Ovary (tissue), 9 donors: ENCODE data around the gene AUTS2. TPM values are rescaled to one million over a fixed set of nuclear protein-coding genes. Genes with fewer than 3 reads are reported as not detected.

Experiments used
- DNase-seq, 5 donors: peaks; one replicate each; pipeline ENCODE4 v3.0.0-alpha.2; 2019 to 2020
- H3K27ac ChIP-seq, 2 donors: fragments of 200-600 bp; one replicate each; pipeline versions ENCODE4 v1.5.1 to v1.8.0; 2019 to 2022
- H3K27me3 ChIP-seq: fragments of 200-600 bp; one replicate; pipeline ENCODE4 v1.8.0; 2022
- H3K36me3 ChIP-seq: fragments of 200-600 bp; sonication (generic); one replicate; pipeline ENCODE4 v1.5.1; 2019
- H3K4me1 ChIP-seq: one replicate; pipeline ENCODE4 v1.8.1; 2013; ENCODE audit warnings: mild to moderate bottlenecking, moderate library complexity; ENCODE audit not compliant: insufficient read depth
- H3K4me3 ChIP-seq: fragments of 200-600 bp; sonication (generic); one replicate; pipeline ENCODE4 v1.5.1; 2017
- H3K9me3 ChIP-seq, 2 donors: fragments of 200-600 bp in 1 of 2; sonication (generic) in 1 of 2; one replicate each; pipeline versions ENCODE4 v1.5.1 to v1.8.1; 2013 to 2019; ENCODE audit warnings: mild to moderate bottlenecking in 1 of 2, moderate library complexity in 1 of 2
- CTCF ChIP-seq, 3 donors: fragments of 450-650 bp in 2 of 3; fragments of 200-600 bp in 1 of 3; IDR thresholded peaks; one replicate each; pipeline versions ENCODE4 v1.5.1 to v1.8.0; 2016 to 2022; ENCODE audit warnings: antibody characterized with exemption in 3 of 3, mild to moderate bottlenecking in 1 of 3
- EP300 ChIP-seq: sonication (generic); formaldehyde crosslinking; IDR thresholded peaks from one replicate; pipeline ENCODE4 v1.6.1; 2017; ENCODE audit warnings: antibody characterized with exemption
- POLR2A ChIP-seq: fragments of 450-650 bp; IDR thresholded peaks from one replicate; pipeline ENCODE4 v1.6.1; 2017; ENCODE audit warnings: antibody characterized with exemption, mild to moderate bottlenecking, moderate library complexity
- WGBS, 3 donors: extraction: QIAGEN DNeasy Blood & Tissue Kit in 1 of 3; methylation state at CpG; one replicate each; pipeline versions ENCODE4 v1.1.5 to v1.1.7; 2013 to 2017; 5-methylcytosine and 5-hydroxymethylcytosine counted together
- intact Hi-C, 4 donors: fragments of 100-400 bp; cut with DNase I; formaldehyde crosslinking; loops; one replicate each; pipeline versions ENCODE4 v1.11.0 to v1.15.1; 2022 to 2023
- polyA plus RNA-seq, 2 donors: library from polyadenylated mRNA; stranded (reverse); fragments of 200-250 nt in 1 of 2; fragments of 350-450 nt in 1 of 2; fragmentation: Illumina TruSeq in 1 of 2; extraction: RNeasy Lipid Tissue Mini Kit (QIAGEN cat#74804) in 1 of 2; gene quantifications; one replicate each; pipeline ENCODE4 v1.2.3, GENCODE V29; 2013 to 2014
- total RNA-seq, 7 donors: library from RNA; depleted of rRNA in 2 of 7; stranded (reverse); fragments of >200 nt in 2 of 7; fragmentation: NEBNext Ultra II Directional in 3 of 7; extraction: Animal tissue kit (Norgen Biotek cat#: 25700) in 3 of 7; gene quantifications; one replicate each; pipeline versions ENCODE4 v1.1.0 to v1.2.4, GENCODE V29; 2016 to 2023
- donor health status: DM: no; HTN: no; CAD: no; lungs with moderate emphysema.
- donor health status: DM: no; HTN: no; CAD: no.
- donor health status: Bipolar disorder and iron deficiency.
- donor health status: DM: yes; HTN: yes; CAD: no.
- donor health status: DM: no; HTN: no; CAD: no.
- donor health status: DM: yes; HTN: yes; CAD: no.

The AUTS2 gene
- total and polyA plus RNA-seq, 9 donors: 18.3 to 60.9 (median 44.9) TPM

- 37 to 50% (median 45%) methylated on average over 1 of the region's 1 CpG for WGBS, 3 donors
Observed at GRCh38 chr7:70752794-70753241, 1154.5 kb downstream of the AUTS2 start.

DNA sequence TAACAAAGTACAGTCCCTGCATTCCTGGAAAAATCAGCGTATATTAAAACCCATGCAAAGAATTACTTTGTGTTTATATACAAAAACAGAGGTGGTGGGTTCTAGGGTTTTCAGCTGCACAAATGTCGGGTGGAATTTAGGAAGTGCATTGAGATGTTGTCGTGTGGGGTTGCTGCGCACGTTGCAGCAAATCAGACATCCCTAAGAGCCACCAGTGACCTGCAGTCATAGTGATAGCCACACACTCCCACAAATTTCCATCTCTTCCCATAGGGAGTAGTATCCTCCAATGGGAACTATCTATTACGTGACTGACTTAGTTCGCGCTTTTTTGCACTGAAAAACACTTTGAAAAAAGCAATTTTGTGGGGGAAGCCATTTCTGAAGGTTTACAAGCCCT is 1158.5 kb downstream of the AUTS2 start:
- intact Hi-C loops: no loop called here

More at GRCh38 chr7:70752794-70753241, 1154.5 kb downstream of the AUTS2 start:
- H3K4me1 ChIP-seq: no peaks in the 10 kb centered on the region
- no peak for TF ChIP-seq EP300
- TF ChIP-seq CTCF (IDR thresholded peaks at IDR 0.05): no peak
- TF ChIP-seq POLR2A: no peak
- no peak overlapping the region for H3K4me3 ChIP-seq
- no peaks in the 10 kb centered on the region for H3K9me3 ChIP-seq
- H3K36me3 ChIP-seq: no peaks in the 10 kb centered on the region
- no peak for DNase-seq
- H3K27me3 ChIP-seq: no peaks in the 10 kb centered on the region
- H3K27ac ChIP-seq: no peak overlapping the region
- intact Hi-C loops: no loop called here

DNA sequence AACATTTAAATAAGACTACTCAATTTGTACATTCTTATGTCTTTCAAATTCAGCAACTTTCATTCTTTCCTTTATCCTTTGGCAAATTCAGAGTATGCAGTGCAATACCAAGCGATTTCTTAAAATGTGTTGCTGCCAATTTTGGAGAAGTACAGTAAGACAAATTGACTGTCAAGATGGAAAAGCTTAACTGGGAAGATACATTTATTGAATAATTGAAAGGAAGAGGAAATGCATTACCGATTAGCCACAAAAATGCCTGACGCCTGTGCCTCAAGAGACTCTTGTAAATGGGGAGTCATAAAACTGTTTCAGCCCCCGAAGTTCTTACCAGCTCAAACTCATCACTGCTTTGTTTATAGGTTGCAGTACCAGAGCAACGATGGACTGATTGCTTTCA is 1160.4 kb downstream of the AUTS2 start:
- intact Hi-C loops: no loop called here

More for the DNA sequence above, 1158.5 kb downstream of the AUTS2 start:
- no peaks in the 10 kb centered on the region for H3K36me3 ChIP-seq
- no peak overlapping the region for H3K27ac ChIP-seq
- no peak for DNase-seq
- no peak overlapping the region for H3K4me3 ChIP-seq
- H3K9me3 ChIP-seq: no peaks in the 10 kb centered on the region
- 94 to 96% (median 96%) methylated on average over 8 of the region's 8 CpGs for WGBS, 3 donors
- TF ChIP-seq POLR2A (no peak), CTCF (IDR thresholded peaks at IDR 0.05) (no peak), EP300 (no peak)
- H3K27me3 ChIP-seq: no peaks in the 10 kb centered on the region
- H3K4me1 ChIP-seq: peaks cover 7% of the 10 kb centered on the region

GRCh38 chr7:70759674-70760073 is 1161.4 kb downstream of the AUTS2 start:
- peaks cover 10% of the 10 kb centered on the region for H3K4me1 ChIP-seq
- H3K36me3 ChIP-seq: no peaks in the 10 kb centered on the region
- WGBS, 3 donors: 86 to 92% (median 87%) methylated on average over 6 of the region's 6 CpGs
- intact Hi-C loops: no loop called here
- no peaks in the 10 kb centered on the region for H3K9me3 ChIP-seq
- no peak overlapping the region for H3K27ac ChIP-seq
- no peak for TF ChIP-seq CTCF (IDR thresholded peaks at IDR 0.05)
- no peak for TF ChIP-seq POLR2A
- no peak for TF ChIP-seq EP300
- H3K4me3 ChIP-seq: no peak overlapping the region
- H3K27me3 ChIP-seq: no peaks in the 10 kb centered on the region
- no peak for DNase-seq

More for the DNA sequence above, 1160.4 kb downstream of the AUTS2 start:
- no peak for DNase-seq
- H3K36me3 ChIP-seq: no peaks in the 10 kb centered on the region
- H3K27me3 ChIP-seq: no peaks in the 10 kb centered on the region
- no peak overlapping the region for H3K27ac ChIP-seq
- 67 to 74% (median 72%) methylated on average over 5 of the region's 5 CpGs for WGBS, 3 donors
- no peak overlapping the region for H3K4me3 ChIP-seq
- no peaks in the 10 kb centered on the region for H3K9me3 ChIP-seq
- H3K4me1 ChIP-seq: peaks cover 10% of the 10 kb centered on the region
- TF ChIP-seq POLR2A: no peak

DNA sequence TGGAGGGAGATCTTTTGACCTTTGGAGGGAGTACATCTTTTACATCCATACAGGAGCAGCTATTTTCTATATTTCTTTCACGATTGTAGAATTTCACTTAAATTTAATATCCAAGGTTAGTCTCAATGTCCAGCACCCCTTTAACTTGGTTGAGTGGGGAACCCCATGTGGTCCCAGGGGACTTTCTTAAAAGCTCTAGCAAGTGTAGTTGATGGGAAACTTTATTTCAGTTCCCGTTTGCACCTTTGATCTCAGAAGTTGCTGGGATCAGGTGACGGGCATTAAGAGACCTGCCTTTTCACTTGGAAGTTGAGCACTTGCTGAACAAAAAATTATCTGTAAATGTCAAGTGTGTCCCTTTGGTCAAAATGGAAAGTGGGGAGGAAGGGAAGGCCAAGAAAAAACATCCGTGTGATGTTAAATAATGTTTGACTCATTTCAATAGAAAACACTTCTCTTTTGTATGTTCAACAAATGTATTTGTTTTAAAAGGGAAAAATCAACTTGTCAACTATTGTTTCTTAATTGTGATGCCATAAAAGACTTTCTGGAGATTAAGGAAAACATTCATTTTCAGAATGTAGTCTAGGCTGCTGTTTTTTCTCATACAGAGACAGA is 1163.5 kb downstream of the AUTS2 start:
- no peak overlapping the region for H3K4me3 ChIP-seq
- H3K27ac ChIP-seq: no peak overlapping the region
- TF ChIP-seq EP300 (no peak), POLR2A (no peak), CTCF (IDR thresholded peaks at IDR 0.05) (no peak)
- 87 to 90% (median 90%) methylated on average over 4 of the region's 4 CpGs for WGBS, 3 donors
- DNase-seq: no peak
- H3K4me1 ChIP-seq: peaks cover 10% of the 10 kb centered on the region
- no peaks in the 10 kb centered on the region for H3K9me3 ChIP-seq
- H3K27me3 ChIP-seq: no peaks in the 10 kb centered on the region
- no peaks in the 10 kb centered on the region for H3K36me3 ChIP-seq
- intact Hi-C loops: no loop called here
